GM21825 (cell line): Measurements from ENCODE around the gene EP400.
"Not testable (repeated sequence)": the region's sequence is repeated elsewhere in the genome, so short reads cannot be mapped to it uniquely, and the experiment has no call there.

Experiments used
- ATAC-seq: cut with Tn5 transposase; IDR thresholded peaks from one replicate; pipeline ENCODE4 v1.9.1; 2021; ENCODE audit warnings: mild to moderate bottlenecking, moderate library complexity; ENCODE audit not compliant: unreplicated experiment

EP400 gene

DNA sequence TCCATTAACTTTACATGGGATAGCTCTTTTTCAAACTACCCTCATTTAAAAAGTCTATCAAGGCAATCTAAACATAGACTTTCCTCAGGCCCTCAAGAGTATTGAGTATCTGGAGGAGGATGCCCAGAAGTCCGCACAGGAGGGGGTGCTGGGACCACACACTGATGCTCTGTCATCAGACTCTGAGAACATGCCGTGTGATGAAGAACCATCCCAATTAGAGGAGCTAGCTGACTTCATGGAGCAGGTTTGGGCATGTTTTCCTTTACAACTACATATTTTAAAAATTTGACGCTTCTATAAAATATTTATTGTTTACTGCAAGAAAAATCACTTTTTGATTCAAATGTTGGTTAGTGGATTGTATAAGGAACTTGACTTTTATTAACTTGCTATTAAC lies 93.5 kb downstream of the EP400 start:
- no peak for ATAC-seq

DNA sequence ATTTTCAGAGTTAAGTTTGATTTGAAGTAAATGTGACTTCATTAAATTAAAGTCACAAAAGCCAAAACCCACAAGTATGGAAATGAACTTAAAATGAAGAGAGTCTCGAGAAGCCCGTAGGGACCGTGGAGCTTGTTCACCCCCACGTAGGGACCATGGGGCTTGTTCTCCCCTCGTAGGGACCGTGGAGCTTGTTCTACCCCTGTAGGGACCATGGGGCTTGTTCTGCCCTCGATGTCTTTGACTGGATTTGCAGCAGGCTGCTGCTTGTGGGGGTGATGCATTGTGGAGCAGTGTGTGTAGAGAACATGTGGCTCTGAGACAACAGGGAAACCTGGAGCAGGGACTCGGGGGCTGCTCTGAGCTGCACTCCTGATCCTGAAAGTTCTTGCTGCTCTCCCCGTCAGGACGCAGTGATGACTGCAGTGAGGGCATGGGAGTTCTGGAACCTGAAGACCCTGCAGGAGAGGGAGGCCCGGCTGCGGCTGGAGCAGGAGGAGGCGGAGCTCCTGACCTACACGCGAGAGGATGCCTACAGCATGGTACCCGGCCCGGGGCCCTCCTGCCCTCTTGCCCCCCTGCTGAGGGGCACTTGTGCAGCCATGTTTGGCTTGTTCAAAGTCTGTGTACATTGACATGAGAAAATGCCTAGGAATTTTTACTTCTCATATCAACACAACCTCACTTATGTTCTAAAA lies 94.2 kb downstream of the EP400 start:
- no peak for ATAC-seq

DNA sequence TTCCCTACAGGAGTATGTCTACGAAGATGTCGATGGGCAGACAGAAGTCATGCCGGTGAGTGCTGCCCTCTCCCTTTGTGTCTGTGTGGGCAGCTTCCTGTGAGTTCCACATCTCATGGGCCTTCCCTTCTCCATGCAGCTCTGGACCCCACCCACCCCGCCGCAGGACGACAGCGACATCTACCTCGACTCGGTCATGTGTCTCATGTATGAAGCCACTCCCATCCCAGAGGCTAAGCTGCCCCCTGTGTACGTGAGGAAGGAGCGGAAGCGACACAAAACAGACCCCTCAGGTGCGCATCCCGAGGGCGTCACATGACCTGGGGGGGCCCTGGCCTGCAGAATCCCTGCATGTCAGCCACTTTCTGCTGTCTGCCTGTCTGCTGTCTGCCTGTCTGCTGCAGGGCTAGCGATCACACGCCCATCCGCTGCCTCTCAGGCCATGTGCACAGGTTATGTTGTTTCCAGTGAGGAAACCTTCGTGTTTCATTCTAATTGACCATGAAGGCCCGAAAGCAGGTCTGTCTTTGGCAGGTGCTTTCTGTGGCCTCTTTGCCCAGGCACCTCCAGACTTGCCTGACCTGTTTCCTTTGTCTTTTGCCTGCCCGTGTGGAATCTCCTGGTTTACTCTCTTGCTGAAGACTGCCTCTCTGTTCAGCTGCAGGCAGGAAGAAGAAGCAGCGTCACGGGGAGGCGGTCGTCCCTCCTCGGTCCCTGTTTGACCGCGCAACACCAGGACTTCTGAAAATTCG lies 95.1 kb downstream of the EP400 start:
- ATAC-seq, result no peak

- ATAC-seq, result no peak
These were observed 96.0 kb downstream of the EP400 start for GRCh38 chr12:132045751-132046150.

DNA sequence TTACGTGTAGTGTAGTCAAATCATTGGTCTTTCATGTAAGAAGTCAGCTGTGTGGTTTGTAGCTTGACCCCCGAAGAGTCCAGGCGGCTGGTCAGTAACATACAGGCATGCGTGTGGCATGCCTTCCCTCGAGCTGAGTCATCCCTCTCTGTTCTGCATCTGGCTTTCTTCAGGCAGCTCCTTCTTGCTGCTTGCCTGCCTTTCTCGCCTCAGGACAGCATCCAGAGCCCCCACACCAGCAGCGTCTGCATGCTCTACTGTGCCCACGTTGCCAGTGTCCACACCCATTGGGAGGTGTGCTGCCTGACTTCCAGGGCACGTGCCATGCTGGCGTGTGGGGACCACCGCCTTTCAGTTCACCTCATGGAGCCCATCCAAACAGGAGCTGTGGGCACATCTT lies 96.8 kb downstream of the EP400 start:
- ATAC-seq, result no peak

DNA sequence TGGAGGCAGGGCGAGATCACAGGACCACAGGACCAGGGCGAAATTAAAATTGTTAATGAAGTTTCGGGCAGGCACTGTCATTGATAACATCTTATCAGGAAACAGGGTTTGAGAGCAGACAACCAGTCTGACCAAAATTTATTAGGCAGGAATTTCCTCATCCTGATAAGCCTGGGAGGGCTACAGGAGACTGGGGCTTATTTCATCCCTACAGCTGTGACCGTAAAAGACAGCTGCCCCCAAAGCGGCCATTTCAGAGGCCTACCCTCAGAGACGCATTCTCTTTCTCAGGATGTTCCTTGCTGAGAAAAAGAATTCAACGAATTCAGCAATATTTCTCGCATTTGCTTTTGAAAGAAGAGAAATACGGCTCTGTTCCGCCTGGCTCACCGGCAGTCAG lies 97.9 kb downstream of the EP400 start:
- not testable (repeated sequence) for ATAC-seq

GRCh38 chr12:132049442-132049841 lies 99.7 kb downstream of the EP400 start:
- ATAC-seq, result no peak

- no peak for ATAC-seq
These were observed 100.1 kb downstream of the EP400 start for GRCh38 chr12:132049876-132050275.

- not testable (repeated sequence) for ATAC-seq
These were observed 102.0 kb downstream of the EP400 start for GRCh38 chr12:132051718-132052117.

DNA sequence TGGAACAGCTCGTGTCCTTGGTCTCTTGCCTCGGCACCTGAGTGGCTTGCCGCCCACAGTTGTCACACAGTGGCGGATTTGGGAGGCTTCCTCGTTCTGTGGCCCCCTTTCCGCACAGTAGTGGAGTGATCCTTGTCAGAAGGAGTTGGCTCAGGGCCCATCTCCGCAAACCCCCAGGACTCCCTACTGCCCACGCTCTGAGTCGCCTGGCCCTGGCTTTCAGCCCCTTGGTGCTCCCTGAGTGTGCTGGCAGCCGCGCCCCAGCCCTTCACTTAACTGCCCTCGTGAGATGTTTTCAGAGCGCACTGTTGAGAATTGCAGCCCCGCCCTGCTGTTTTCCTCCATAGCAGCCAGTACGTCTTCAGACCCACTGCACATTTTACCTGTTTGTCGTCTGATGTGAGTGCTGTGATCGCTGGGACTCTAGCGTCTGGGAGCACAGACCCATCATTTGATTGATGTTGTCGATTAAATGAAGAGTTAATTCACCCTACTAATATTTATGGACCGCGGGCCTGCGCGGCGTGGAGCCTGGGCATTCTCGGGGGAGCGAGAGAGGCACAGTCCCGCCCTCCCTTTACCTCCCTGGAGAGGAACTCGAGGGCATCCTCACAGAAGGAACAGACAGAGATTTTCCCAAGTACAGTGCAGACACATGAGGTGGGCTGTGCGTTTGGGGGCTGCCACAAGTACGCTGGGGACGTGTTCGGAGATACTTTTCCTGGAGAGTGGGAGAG lies 102.6 kb downstream of the EP400 start:
- ATAC-seq, result no peak

DNA sequence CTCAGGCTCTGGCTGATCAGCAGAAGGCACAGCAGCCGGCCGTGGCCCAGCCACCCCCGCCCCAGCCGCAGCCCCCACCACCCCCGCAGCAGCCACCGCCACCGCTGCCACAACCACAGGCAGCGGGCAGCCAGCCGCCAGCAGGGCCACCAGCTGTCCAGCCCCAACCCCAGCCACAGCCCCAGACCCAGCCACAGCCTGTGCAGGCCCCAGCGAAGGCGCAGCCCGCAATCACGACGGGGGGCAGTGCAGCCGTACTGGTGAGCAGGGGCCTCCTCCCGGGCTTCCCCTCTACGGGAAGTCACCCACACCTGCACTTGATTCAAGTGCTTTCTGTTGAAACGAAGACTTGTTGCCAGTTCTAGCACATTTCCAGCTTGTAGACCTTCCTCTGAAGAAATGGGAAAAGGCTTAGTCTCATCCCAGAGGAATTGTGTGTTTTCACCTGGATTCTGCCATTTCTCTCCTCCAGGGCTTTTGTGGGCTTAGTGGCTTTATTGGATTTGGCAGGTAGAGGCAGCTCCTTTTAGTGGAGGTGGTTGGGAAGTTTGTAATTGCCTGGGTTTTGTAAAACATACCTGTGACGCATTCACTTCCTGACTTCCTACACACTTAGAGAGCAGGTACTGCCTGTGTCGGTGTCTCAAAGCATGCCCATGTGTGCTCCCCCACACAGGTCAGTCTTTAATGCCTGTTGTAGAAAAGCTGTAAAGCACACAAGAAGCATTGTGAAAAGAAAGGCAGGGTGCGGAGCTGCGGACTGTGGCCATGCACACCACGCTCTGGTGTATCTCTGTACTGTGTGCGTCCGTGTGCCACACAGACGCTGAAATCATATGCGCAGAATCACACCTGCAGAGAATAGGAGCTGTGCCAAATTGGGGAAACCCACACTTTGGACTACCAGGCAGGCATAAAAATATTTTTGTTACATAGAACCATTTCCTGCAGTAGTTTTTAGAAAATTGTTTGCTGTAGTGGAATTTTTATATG lies 103.9 kb downstream of the EP400 start:
- no peak for ATAC-seq

DNA sequence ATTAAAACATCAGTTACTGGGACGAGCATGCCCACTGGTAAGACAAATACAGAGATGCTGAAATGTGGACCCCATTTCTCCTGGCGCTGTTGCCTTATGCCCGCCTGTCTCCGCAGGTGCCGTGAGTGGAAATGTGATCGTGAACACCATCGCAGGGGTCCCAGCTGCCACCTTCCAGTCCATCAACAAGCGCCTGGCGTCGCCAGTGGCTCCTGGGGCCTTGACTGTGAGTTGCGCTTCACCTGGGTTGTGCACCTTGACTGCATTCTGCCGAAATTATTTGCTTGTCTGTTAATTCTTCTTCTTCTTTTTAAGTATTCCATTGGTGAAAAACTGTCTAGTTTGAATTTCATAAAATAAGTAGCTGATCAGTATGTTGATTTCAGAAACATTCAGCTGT lies 105.2 kb downstream of the EP400 start:
- no peak for ATAC-seq

DNA sequence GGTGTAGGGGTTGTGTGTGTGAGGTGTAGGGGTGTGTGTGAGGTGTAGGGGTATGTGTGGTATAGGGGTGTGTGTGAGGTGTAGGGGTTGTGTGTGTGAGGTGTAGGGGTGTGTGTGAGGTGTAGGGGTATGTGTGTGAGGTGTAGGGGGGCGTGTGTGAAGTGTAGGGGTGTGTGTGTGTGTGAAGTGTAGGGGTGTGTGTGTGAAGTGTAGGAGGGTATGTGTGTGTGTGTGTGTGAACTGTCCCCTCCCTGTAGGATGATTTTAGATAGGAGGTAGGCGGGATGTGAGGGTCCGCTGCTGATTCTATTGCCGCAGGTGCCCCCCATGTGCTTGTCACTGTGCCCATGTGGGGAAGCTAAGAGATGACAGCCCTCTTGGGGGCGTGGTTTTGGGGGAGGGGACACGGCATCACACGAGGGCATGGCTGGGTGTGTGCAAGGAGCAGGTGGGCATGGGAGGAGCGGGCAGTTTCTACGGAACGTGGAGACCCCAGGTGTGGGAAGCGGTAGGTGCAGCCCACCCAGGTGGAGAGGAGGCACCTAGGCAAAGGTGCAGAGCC lies 105.9 kb downstream of the EP400 start:
- ATAC-seq, result no peak

- no peak for ATAC-seq
These were observed 106.6 kb downstream of the EP400 start for GRCh38 chr12:132056320-132056719.

- no peak for ATAC-seq
These were observed 107.2 kb downstream of the EP400 start for GRCh38 chr12:132056951-132057350.

- ATAC-seq, result no peak
These were observed 107.9 kb downstream of the EP400 start for GRCh38 chr12:132057691-132058090.

GRCh38 chr12:132061197-132061596 lies 111.5 kb downstream of the EP400 start:
- no peak for ATAC-seq

DNA sequence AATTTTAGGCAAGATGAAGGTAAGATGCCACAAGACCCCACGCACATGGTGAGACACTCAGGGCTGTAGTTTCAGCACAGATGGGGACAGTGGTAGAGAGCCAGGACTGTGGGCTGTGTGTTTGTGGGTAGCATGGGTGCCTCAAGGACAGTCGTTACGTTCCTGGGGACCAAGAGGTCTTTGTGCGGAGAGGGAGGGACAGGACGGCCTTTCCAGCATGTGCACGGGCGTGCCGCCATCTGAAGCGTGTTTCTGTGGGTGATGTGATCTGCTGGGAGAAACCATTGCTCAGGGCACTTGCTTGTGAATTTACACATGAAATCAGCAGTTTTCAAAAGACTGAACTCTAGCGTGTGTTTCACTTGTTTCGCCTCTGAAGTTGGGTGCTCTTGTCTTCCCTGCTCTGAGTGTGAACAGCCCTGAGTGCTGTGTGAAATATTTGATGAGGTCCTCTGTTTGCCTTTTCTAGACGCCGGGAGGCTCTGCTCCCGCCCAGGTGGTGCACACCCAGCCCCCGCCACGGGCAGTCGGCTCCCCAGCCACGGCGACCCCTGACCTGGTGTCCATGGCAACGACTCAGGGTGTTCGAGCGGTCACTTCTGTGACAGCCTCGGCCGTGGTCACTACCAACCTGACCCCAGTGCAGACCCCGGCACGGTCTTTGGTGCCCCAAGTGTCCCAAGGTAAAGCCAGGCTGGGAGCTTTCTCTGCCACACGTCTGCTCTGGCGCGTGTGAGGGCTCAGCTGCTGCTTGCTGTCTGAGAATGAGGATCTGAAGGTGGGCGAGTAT lies 112.1 kb downstream of the EP400 start:
- ATAC-seq, result no peak

DNA sequence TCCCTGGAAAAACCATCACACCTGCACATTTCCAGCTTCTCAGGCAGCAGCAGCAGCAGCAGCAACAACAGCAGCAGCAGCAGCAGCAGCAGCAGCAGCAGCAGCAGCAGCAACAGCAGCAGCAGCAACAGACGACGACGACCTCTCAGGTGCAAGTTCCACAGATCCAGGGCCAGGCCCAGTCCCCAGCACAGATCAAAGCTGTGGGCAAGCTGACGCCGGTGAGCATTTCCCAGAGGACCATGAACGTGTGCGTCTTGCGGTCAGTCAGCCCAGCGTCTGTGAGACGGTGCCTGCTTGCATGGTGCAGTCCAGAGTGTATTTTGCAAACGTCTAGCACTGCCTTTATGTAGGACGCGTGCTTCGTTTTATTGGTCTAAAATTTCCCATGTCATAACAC lies 112.7 kb downstream of the EP400 start:
- ATAC-seq, result no peak

- no peak for ATAC-seq
These were observed 113.7 kb downstream of the EP400 start for GRCh38 chr12:132063491-132063890.
